ENCODE data around the gene OTUD5. TPM values are rescaled to one million over a fixed set of nuclear protein-coding genes. Genes with fewer than 3 reads are reported as not detected.
A peak's percentile ranks its signal among the peaks of the same experiment; 100 is the strongest.

OTUD5 gene
- total RNA-seq, 1 donor from 2014 or later = 48.8 TPM

GRCh38 chrX:48956728-48957414 is 536 bp downstream of the OTUD5 start:
- peak overlapping the region; percentile 18 for H3K27ac Mint-ChIP-seq (ENCODE audit: unreplicated experiment)
- no peaks in the 10 kb centered on the region for H3K36me3 Mint-ChIP-seq (ENCODE audit: low read depth, unreplicated experiment)
- no peaks in the 10 kb centered on the region for H3K9me3 Mint-ChIP-seq (ENCODE audit: unreplicated experiment)
- DNase-seq (ENCODE audit: low spot score) = peak; percentile 14
- H3K27me3 Mint-ChIP-seq (ENCODE audit: unreplicated experiment) = peaks cover 7% of the 10 kb centered on the region
- peak overlapping the region; percentile 89 for H3K4me3 Mint-ChIP-seq (ENCODE audit: unreplicated experiment)
- no peak for TF ChIP-seq CTCF (IDR thresholded peaks at IDR 0.05; ENCODE audit: unreplicated experiment)
- H3K4me1 Mint-ChIP-seq (ENCODE audit: unreplicated experiment) = peaks cover 7% of the 10 kb centered on the region

- no peaks in the 10 kb centered on the region for H3K36me3 Mint-ChIP-seq (ENCODE audit: low read depth, unreplicated experiment)
- TF ChIP-seq CTCF (IDR thresholded peaks at IDR 0.05; ENCODE audit: unreplicated experiment) = no peak
- no peaks in the 10 kb centered on the region for H3K4me1 Mint-ChIP-seq (ENCODE audit: unreplicated experiment)
- DNase-seq (ENCODE audit: low spot score) = no peak
- H3K4me3 Mint-ChIP-seq (ENCODE audit: unreplicated experiment) = no peak overlapping the region
- no peak overlapping the region for H3K27ac Mint-ChIP-seq (ENCODE audit: unreplicated experiment)
- H3K27me3 Mint-ChIP-seq (ENCODE audit: unreplicated experiment) = peaks cover 2% of the 10 kb centered on the region
- H3K9me3 Mint-ChIP-seq (ENCODE audit: unreplicated experiment) = no peaks in the 10 kb centered on the region
These were observed 8.8 kb downstream of the OTUD5 start for GRCh38 chrX:48948589-48948988.

GRCh38 chrX:48945517-48946348 is 11.7 kb downstream of the OTUD5 start:
- TF ChIP-seq CTCF (IDR thresholded peaks at IDR 0.05; ENCODE audit: unreplicated experiment) = no peak
- Mint-ChIP-seq H3K27ac (ENCODE audit: unreplicated experiment) (no peak overlapping the region), H3K4me1 (ENCODE audit: unreplicated experiment) (peaks cover 8% of the 10 kb centered on the region), H3K27me3 (ENCODE audit: unreplicated experiment) (peaks cover 6% of the 10 kb centered on the region), H3K9me3 (ENCODE audit: unreplicated experiment) (no peaks in the 10 kb centered on the region), H3K4me3 (ENCODE audit: unreplicated experiment) (no peak overlapping the region), H3K36me3 (ENCODE audit: low read depth, unreplicated experiment) (peaks cover 13% of the 10 kb centered on the region)
- DNase-seq (ENCODE audit: low spot score) = peak; percentile 40

GRCh38 chrX:48942895-48943294 is 14.5 kb downstream of the OTUD5 start:
- Mint-ChIP-seq H3K4me3 (ENCODE audit: unreplicated experiment) (no peak overlapping the region), H3K4me1 (ENCODE audit: unreplicated experiment) (peaks cover 8% of the 10 kb centered on the region), H3K9me3 (ENCODE audit: unreplicated experiment) (no peaks in the 10 kb centered on the region), H3K36me3 (ENCODE audit: low read depth, unreplicated experiment) (peaks cover 20% of the 10 kb centered on the region), H3K27ac (ENCODE audit: unreplicated experiment) (no peak overlapping the region), H3K27me3 (ENCODE audit: unreplicated experiment) (peaks cover 6% of the 10 kb centered on the region)
- no peak for TF ChIP-seq CTCF (IDR thresholded peaks at IDR 0.05; ENCODE audit: unreplicated experiment)
- DNase-seq (ENCODE audit: low spot score) = no peak

Measured in endothelial cell (in vitro differentiated cells).